CD4-positive, alpha-beta T cell (primary cell): Measurements from ENCODE around the gene TPSG1. TPM values are rescaled to one million over a fixed set of nuclear protein-coding genes. Genes with fewer than 3 reads are reported as not detected.

Source experiments
- ATAC-seq: fragments of 200-7000 bp; cut with Tn5 transposase; one replicate; pipeline ENCODE4 v1.10.0; 2022; ENCODE audit warnings: mild to moderate bottlenecking; ENCODE audit not compliant: poor library complexity
- CTCF ChIA-PET: fragments of 350-600 bp; sonication (Branson Sonifier 250); formaldehyde crosslinking; loops from one replicate; lab custom pipeline; 2021; ENCODE audit warnings: antibody characterized with exemption, inconsistent platforms; lab: Charles Lee
- POLR2A ChIA-PET: fragments of 350-600 bp; sonication (Branson Sonifier 250); formaldehyde crosslinking; loops from one replicate; lab custom pipeline; 2021; ENCODE audit warnings: antibody characterized with exemption, inconsistent platforms; lab: Charles Lee
- DNase-seq, 14 experiments: peaks; one replicate each; pipeline ENCODE4 v3.0.0-alpha.2; 2013 to 2020; ENCODE audit warnings: mixed read lengths in 2 of 14
- H3K27ac ChIP-seq, 2 donors: one replicate each; pipeline versions ENCODE4 v1.5.1 to v1.7.0; 2013; ENCODE audit warnings: low read length in 2 of 2, low read depth in 1 of 2, mild to moderate bottlenecking in 1 of 2
- H3K27me3 ChIP-seq, 2 experiments: 1 replicate in 1 of 2; 2 replicates in 1 of 2; pipeline versions ENCODE4 v1.6.1 to v1.7.0; 2013; ENCODE audit warnings: low read length in 2 of 2, control low read depth in 1 of 2, mild to moderate bottlenecking in 1 of 2, moderate library complexity in 1 of 2; ENCODE audit not compliant: insufficient read depth in 2 of 2, control insufficient read depth in 1 of 2
- H3K36me3 ChIP-seq: one replicate; pipeline ENCODE4 v1.6.1; 2013; ENCODE audit warnings: low read length, control low read depth; ENCODE audit not compliant: insufficient read depth
- H3K4me1 ChIP-seq: one replicate; pipeline ENCODE4 v1.6.1; 2013; ENCODE audit warnings: low read length, control low read depth; ENCODE audit not compliant: insufficient read depth
- H3K4me3 ChIP-seq: one replicate; pipeline ENCODE4 v1.5.1; 2013; ENCODE audit warnings: mild to moderate bottlenecking, low read length, moderate library complexity
- H3K9me3 ChIP-seq, 2 experiments: 1 replicate in 1 of 2; 2 replicates in 1 of 2; pipeline versions ENCODE4 v1.6.1 to v1.7.0; 2013; ENCODE audit warnings: low read length in 2 of 2, mild to moderate bottlenecking in 2 of 2, control low read depth in 1 of 2, moderate library complexity in 1 of 2; ENCODE audit not compliant: control insufficient read depth in 1 of 2, insufficient read depth in 1 of 2
- H3K27ac Mint-ChIP-seq: one replicate; pipeline ENCODE4 v1.8.0; 2020; ENCODE audit warnings: mixed read lengths
- H3K27me3 Mint-ChIP-seq: one replicate; pipeline ENCODE4 v1.8.0; 2021; ENCODE audit warnings: mixed read lengths
- H3K36me3 Mint-ChIP-seq: one replicate; pipeline ENCODE4 v1.8.0; 2021; ENCODE audit warnings: low read depth, mixed read lengths
- H3K4me1 Mint-ChIP-seq: one replicate; pipeline ENCODE4 v1.8.0; 2021; ENCODE audit warnings: low read depth, mixed read lengths
- H3K4me3 Mint-ChIP-seq: one replicate; pipeline ENCODE4 v1.8.0; 2020; ENCODE audit warnings: mild to moderate bottlenecking, mixed read lengths
- H3K9me3 Mint-ChIP-seq: one replicate; pipeline ENCODE4 v1.8.0; 2020; ENCODE audit warnings: mixed read lengths
- intact Hi-C, 2 experiments: fragments of 100-400 bp; cut with DNase I in 1 of 2; cut with micrococcal nuclease in 1 of 2; formaldehyde crosslinking; loops; one replicate each; pipeline versions ENCODE4 v1.15.1 to v1.9.0; 2023 to 2025; cut with DNase I, micrococcal nuclease
- total RNA-seq, 174 experiments: library from RNA in 2 of 174; stranded (reverse) in 2 of 174; gene quantifications; one replicate each; pipeline ENCODE4 v1.2.3 and lab custom pipeline; 2021 to 2026
- TF ChIP-seq, protein P1 (sequence below): fragments of 200-600 bp; IDR thresholded peaks from one replicate; pipeline ENCODE4 v1.8.0; 2022; ENCODE audit warnings: antibody characterized with exemption, mild to moderate bottlenecking

The TPSG1 gene
- total RNA-seq, 2 experiments from 2014 or later: not detected

DNA sequence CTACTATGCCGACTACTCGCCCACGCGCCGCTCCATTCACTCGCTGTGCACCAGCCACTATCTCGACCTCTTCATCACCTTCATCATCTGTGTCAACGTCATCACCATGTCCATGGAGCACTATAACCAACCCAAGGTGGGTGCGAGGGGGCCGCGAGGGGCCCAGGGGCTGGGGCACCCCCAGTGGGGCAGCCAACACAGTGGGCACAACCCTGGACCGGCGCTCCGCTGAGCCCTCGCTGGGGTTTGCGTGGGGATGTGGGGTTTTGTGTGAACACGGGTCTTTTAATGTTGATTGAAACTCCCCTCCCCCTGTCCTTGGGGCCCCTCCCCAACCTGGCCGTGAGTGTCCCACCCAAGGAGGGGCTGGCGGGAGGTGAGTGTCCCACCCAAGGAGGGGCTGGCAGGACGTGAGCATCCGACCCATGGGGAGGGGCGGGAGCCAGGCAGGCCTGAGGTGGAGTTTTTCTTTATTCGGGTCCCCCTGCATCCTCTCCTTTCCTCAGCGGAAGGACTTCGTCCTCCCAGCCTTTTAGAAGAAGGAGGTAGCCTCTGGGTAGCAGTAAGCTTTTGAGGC, 11.2 kb downstream of the TPSG1 start:
- ATAC-seq (no peak), DNase-seq (no peak)
- intact Hi-C loops: no loop called here
- Mint-ChIP-seq H3K27ac (no peak overlapping the region), H3K9me3 (no peaks in the 10 kb centered on the region), H3K27me3 (no peaks in the 10 kb centered on the region), H3K4me3 (no peak overlapping the region), H3K4me1 (no peaks in the 10 kb centered on the region), H3K36me3 (no peaks in the 10 kb centered on the region)
- H3K36me3 ChIP-seq: no peaks in the 10 kb centered on the region
- H3K9me3 ChIP-seq: peaks cover 0 to 8% of the 10 kb centered on the region in 2 experiments
- ChIA-PET POLR2A (no interaction called here), CTCF (no interaction called here)
- TF ChIP-seq, protein P1, sequence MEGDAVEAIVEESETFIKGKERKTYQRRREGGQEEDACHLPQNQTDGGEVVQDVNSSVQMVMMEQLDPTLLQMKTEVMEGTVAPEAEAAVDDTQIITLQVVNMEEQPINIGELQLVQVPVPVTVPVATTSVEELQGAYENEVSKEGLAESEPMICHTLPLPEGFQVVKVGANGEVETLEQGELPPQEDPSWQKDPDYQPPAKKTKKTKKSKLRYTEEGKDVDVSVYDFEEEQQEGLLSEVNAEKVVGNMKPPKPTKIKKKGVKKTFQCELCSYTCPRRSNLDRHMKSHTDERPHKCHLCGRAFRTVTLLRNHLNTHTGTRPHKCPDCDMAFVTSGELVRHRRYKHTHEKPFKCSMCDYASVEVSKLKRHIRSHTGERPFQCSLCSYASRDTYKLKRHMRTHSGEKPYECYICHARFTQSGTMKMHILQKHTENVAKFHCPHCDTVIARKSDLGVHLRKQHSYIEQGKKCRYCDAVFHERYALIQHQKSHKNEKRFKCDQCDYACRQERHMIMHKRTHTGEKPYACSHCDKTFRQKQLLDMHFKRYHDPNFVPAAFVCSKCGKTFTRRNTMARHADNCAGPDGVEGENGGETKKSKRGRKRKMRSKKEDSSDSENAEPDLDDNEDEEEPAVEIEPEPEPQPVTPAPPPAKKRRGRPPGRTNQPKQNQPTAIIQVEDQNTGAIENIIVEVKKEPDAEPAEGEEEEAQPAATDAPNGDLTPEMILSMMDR: no peak
- no peak overlapping the region for H3K4me3 ChIP-seq
- H3K27me3 ChIP-seq: no peaks in the 10 kb centered on the region
- H3K27ac ChIP-seq: no peak overlapping the region
- peaks cover 7% of the 10 kb centered on the region for H3K4me1 ChIP-seq

DNA sequence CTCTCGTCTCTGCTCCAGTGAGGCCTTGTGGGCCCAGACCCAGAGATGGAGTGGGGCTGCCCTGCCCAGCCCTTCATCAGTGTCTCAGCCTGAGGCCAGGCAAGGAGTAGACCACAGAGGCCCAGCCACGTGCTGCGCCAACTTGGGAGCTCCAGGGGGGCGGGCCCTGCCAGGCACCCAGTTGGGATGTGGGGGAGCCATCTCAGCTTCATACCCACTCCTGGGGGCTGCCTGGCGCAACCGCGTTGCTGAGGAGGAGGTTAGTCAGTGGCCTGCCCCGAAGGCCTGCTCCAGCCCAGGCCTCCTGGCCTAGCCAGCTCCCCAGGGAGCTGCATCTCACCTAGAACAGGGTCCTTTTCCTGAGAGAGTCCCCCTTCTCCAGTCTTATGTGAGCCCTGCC, 11.8 kb downstream of the TPSG1 start:
- no peak for ATAC-seq
- peaks cover 3% of the 10 kb centered on the region for H3K4me1 Mint-ChIP-seq

DNA sequence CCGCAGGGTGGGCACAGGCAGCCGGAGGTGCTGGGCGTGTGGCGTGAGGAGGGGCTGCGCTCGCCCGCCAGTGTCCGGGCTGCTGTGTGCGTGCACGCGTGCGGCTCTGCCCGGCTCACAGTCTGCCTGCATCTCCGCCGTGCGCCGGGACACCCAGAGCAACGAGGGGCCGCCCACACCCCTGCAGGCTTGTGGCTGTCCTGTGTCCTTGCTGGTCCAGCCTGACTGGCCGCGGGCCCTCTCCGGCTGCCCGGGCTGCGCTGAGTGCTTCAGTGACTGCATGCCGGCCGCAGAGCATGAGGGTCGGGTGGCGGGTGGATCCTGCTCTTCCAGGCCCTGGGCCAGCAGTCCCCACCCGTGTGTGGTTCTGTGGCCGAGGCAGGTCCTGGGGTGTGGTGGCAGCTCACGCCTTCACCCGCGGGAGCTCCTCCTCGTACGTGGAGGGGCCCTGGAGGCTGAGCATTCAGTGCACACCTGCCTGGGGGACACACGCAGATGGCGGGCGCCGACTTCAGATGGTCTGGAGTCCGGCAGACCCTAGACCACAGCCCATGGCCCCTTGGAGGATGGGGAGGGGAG, 12.4 kb downstream of the TPSG1 start:
- DNase-seq (no peak), ATAC-seq (no peak)
- Mint-ChIP-seq H3K9me3 (no peaks in the 10 kb centered on the region), H3K4me3 (no peak overlapping the region), H3K27me3 (no peaks in the 10 kb centered on the region), H3K4me1 (peaks cover 5% of the 10 kb centered on the region), H3K36me3 (no peaks in the 10 kb centered on the region), H3K27ac (no peak overlapping the region)
- H3K36me3 ChIP-seq: no peaks in the 10 kb centered on the region
- no peak overlapping the region for H3K4me3 ChIP-seq
- no peak overlapping the region for H3K27ac ChIP-seq
- peaks cover 0 to 8% of the 10 kb centered on the region in 2 experiments for H3K9me3 ChIP-seq
- peaks cover 15% of the 10 kb centered on the region for H3K4me1 ChIP-seq
- intact Hi-C loops: no loop called here
- H3K27me3 ChIP-seq: no peaks in the 10 kb centered on the region
- ChIA-PET POLR2A (no interaction called here), CTCF (no interaction called here)
- TF ChIP-seq, protein P1: no peak

More for the DNA sequence above, 11.8 kb downstream of the TPSG1 start:
- Histone ChIP-seq H3K27ac (no peak overlapping the region), H3K36me3 (no peaks in the 10 kb centered on the region), H3K4me3 (no peak overlapping the region), H3K27me3 (no peaks in the 10 kb centered on the region), H3K9me3 (peaks cover 0 to 8% of the 10 kb centered on the region in 2 experiments), H3K4me1 (peaks cover 11% of the 10 kb centered on the region)
- ChIA-PET POLR2A (no interaction called here), CTCF (no interaction called here)
- no peaks in the 10 kb centered on the region for H3K36me3 Mint-ChIP-seq
- no peak for DNase-seq
- no peak overlapping the region for H3K4me3 Mint-ChIP-seq
- TF ChIP-seq, protein P1: no peak
- no peak overlapping the region for H3K27ac Mint-ChIP-seq
- intact Hi-C loops: no loop called here
- H3K27me3 Mint-ChIP-seq: no peaks in the 10 kb centered on the region
- no peaks in the 10 kb centered on the region for H3K9me3 Mint-ChIP-seq
